ENCODE measurements around the gene MED10.

DNA sequence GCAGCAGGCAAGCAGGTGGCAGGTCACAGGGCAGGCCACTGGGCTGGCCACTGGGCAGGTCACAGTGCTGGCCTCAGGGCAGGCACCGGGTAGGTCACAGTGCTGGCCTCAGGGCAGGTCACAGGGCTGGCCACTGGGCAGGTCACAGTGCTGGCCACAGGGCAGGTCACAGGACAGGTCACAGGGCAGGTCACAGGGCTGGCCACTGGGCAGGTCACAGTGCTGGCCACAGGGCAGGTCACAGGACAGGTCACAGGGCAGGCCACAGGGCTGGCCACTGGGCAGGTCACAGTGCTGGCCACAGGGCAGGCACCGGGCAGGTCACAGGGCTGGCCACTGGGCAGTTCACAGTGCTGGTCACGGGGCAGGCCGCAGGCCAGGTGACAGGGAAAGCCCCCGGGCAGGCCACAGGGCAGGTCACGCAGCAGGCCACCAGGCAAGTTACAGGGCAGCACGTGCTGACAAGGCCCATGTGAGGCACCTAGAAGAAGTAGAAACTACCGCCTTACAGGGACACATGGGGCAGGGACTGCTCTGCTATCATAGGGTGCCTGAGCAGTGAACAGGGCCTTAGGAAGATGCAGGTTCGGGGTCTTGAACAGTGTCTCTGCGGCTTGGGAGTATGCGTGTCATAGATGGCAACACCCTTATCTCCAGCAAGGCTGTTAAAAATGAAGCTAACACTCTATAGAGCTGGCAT is 18.6 kb upstream of the MED10 start:
- TF ChIP-seq, protein P1, sequence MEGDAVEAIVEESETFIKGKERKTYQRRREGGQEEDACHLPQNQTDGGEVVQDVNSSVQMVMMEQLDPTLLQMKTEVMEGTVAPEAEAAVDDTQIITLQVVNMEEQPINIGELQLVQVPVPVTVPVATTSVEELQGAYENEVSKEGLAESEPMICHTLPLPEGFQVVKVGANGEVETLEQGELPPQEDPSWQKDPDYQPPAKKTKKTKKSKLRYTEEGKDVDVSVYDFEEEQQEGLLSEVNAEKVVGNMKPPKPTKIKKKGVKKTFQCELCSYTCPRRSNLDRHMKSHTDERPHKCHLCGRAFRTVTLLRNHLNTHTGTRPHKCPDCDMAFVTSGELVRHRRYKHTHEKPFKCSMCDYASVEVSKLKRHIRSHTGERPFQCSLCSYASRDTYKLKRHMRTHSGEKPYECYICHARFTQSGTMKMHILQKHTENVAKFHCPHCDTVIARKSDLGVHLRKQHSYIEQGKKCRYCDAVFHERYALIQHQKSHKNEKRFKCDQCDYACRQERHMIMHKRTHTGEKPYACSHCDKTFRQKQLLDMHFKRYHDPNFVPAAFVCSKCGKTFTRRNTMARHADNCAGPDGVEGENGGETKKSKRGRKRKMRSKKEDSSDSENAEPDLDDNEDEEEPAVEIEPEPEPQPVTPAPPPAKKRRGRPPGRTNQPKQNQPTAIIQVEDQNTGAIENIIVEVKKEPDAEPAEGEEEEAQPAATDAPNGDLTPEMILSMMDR (conservative IDR thresholded peaks at IDR 0.05): no peak
- no peak for TF ChIP-seq ZFX (IDR thresholded peaks at IDR 0.05)
